Medulla oblongata (tissue), 1 donor: Measurements from ENCODE around the gene RPS6KB2.
"Not testable (repeated sequence)": the region's sequence is repeated elsewhere in the genome, so short reads cannot be mapped to it uniquely, and the experiment has no call there.

Experiments
- DNase-seq: peaks from one replicate; pipeline ENCODE4 v3.0.0-alpha.2; 2015; ENCODE audit errors: extremely low spot score

RPS6KB2 gene

GRCh38 chr11:67466962-67467771 is 38.9 kb downstream of the RPS6KB2 start:
- no peak for DNase-seq

DNA sequence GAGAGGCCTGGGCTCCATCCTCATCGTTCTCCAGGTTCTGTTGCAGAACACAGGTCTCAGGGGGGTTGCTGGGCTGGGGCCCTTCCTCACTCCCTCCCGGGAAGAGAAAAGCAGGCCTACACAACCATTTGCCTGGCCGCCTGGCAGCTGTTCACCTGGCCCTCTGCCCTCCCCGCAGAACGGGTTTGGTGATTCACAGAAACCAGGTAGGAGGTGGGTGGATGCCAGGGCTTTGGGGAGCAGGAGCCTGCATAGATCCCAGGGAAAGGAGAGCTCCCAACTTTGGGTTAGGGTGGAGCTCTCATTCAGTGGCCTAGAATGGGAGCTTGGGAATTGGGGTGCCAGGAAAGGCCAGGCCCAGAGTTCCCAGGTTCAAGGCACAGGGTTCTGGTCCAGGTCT is 39.8 kb downstream of the RPS6KB2 start:
- DNase-seq = no peak

- DNase-seq = no peak
Observed at GRCh38 chr11:67468456-67468758, 40.1 kb downstream of the RPS6KB2 start.

GRCh38 chr11:67468759-67469507 is 40.6 kb downstream of the RPS6KB2 start, which contains the start of gene TMEM134:
TSS of gene TMEM134 (minus strand) at chr11:67469251. CDS start at chr11:67469192, 59 bp downstream.
- DNase-seq = peak; percentile 94

GRCh38 chr11:67469508-67469811 is 41.2 kb downstream of the RPS6KB2 start:
- no peak for DNase-seq

DNA sequence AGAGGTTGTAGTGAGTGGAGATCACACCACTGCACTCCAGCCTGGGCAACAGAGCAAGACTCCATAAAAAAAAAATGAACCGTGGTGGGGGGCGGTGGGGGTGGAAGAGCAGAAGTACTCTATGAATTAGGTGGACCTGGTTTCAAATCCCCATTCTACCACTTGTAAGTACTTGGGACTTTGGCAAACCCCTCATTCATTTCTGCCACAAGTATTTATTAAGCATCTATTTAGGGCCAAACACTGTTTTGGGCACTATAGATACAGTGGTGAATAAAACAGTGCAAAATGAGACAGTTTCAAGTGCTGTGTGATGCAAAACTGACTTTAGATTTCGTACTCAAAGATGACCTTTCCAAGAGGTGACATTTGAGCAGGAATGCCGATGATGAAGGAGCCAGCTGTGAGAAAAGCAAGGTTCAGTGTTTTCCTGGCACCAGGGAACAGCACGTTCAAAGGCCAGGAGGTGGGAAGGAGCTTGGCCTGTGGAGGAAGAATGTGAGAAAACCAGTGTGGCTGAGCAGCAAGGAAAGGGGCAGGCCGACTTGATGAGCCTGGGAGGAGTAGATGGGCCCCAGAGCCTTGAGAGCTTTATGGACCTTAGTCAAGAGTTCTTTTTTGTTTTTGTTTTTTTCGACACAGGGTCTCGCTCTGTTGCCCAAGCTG is 42.2 kb downstream of the RPS6KB2 start:
- DNase-seq = no peak

DNA sequence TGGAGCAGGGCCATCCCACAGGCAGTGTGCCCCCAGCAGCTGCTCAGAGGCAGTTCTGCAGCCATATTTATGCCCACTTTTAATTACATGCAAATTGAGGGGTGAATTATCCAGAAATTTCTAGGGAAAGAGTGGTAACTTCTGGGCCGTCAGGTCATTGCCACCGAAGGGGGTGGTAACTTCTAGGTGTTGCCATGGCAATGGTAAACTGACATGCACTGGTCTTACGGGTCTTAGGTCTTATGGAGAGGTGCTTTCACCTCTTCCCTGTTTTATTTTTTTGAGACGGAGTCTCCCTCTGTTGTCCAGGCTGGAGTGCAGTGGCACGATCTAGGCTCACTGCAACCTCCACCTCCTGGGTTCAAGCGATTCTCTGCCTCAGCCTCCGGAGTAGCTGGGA is 44.6 kb downstream of the RPS6KB2 start:
- DNase-seq = no peak

DNA sequence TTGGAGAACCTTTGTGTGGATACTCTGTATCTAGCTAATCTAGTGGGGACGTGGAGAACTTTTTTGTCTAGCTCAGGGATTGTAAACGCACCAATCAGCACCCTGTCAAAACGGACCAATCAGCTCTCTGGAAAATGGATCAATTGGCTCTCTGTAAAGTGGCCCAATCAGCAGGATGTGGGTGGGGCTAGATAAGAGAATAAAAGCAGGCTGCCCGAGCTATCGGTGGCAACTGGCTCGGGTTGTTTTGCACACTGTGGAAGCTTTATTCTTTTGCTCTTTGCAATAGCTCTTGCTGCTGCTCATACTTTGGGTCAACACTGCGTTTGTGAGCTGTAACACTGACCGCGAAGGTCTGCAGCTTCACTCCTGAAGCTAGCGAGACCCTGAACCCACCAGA is 48.4 kb downstream of the RPS6KB2 start:
- DNase-seq = not testable (repeated sequence)

DNA sequence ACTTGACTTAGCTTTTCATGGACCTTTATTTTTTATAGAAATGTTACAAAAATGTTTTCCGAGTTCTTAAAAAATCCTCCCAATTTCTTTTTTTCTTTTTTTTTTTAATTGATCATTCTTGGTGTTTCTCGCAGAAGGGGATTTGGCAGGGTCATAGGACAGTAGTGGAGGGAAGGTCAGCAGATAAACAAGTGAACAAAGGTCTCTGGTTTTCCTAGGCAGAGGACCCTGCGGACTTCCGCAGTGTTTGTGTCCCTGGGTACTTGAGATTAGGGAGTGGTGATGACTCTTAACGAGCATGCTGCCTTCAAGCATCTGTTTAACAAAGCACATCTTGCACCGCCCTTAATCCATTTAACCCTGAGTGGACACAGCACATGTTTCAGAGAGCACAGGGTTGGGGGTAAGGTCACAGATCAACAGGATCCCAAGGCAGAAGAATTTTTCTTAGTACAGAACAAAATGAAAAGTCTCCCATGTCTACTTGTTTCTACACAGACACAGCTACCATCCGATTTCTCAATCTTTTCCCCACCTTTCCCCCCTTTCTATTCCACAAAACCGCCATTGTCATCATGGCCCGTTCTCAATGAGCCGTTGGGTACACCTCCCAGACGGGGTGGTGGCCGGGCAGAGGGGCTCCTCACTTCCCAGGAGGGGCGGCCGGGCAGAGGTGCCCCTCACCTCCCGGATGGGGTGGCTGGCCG is 49.2 kb downstream of the RPS6KB2 start:
- DNase-seq = not testable (repeated sequence)

- no peak for DNase-seq
Observed at GRCh38 chr11:67482275-67482826, 54.1 kb downstream of the RPS6KB2 start.

- DNase-seq = peak; percentile 99
Observed at GRCh38 chr11:67482827-67483798, 54.8 kb downstream of the RPS6KB2 start, which contains the start of gene AIP. TSS of gene AIP (plus strand) at chr11:67483026. CDS start at chr11:67483159, 133 bp downstream.

DNA sequence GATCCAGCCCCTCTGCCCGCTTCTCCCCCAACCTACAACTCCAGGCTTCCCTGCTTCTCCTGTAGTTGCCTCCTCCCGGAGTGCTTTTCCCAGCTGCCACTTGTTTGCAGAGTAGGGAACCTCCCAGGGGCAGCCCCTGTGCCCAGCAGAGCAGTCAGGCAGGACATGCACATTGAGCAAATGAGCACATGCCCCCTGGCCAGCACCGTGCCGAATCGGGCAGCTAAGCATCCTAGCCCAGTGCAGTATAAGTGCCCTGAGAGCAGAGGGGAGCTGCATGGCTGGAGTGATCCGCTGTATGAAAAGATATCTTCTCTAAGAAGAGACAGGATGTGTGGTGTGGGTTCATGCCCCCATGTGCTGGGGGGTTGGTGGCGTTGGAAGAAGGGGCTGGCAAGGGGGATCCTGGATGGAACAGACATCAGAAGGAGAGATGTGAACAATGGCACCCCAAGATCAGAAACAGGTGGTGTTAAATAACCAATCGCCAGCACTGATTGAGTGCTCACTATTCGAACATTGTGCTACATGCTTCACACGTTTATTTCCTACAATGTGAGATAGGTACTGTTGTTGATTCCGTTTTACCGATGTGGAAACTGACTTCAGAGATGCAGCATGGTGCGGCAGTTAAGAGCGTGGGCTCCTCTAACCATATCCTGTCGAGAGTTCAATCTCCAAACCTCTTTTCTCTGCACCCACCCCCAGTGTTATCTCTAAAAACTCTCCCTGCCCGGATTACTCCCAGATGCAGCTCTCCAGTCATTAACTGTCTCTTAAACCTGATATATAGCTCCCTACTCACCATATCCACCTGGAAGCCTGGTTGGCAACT is 55.8 kb downstream of the RPS6KB2 start:
- DNase-seq = no peak

- peak; percentile 57 for DNase-seq
Observed at GRCh38 chr11:67484847-67485311, 56.6 kb downstream of the RPS6KB2 start.
